T-helper 2 cell treated with Interferon-gamma antibody and Interleukin-4, amounts not matched to agents 5 μg/mL and 100 μg/mL, for 36 hours (primary cell): Measurements from ENCODE around the gene FUT1.

Source experiments
- DNase-seq: peaks from one replicate; pipeline ENCODE4 v3.0.0; 2021; ENCODE audit warnings: low spot score
- H3K27ac Mint-ChIP-seq: one replicate; pipeline ENCODE4 v1.8.0; 2021; ENCODE audit warnings: mild to moderate bottlenecking, mixed read lengths
- H3K27me3 Mint-ChIP-seq: one replicate; pipeline ENCODE4 v1.8.0; 2021; ENCODE audit warnings: low read depth, mixed read lengths
- H3K36me3 Mint-ChIP-seq: one replicate; pipeline ENCODE4 v1.8.0; 2021; ENCODE audit warnings: low read depth, mixed read lengths
- H3K4me1 Mint-ChIP-seq: one replicate; pipeline ENCODE4 v1.8.0; 2021; ENCODE audit warnings: low read depth, mixed read lengths
- H3K4me3 Mint-ChIP-seq: one replicate; pipeline ENCODE4 v1.8.0; 2022; ENCODE audit warnings: mild to moderate bottlenecking, moderate library complexity, mixed read lengths
- H3K9me3 Mint-ChIP-seq: one replicate; pipeline ENCODE4 v1.8.0; 2021; ENCODE audit warnings: mixed read lengths

Gene FUT1

DNA sequence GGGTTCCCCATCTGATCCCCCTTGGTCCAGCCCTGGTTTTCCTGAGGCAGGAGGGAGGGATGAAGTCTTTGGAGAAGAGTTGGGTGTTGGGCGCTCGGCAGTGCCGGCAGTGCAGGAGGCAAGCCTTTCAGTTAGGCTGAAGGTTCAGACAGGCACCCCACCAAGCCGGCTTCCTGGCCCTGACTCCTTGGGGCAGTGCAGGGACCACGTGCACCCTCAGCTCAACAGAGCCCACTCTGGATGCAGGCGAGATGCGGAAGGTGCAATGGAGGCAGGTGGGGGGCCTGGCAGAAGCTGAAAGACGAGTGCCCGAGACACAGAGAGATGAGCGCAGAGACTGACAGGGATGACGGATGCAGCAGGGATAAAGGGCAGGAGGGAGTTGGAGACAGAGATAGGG, 44.0 kb downstream of the FUT1 start:
- Mint-ChIP-seq H3K4me1 (peaks cover 3% of the 10 kb centered on the region), H3K27me3 (no peaks in the 10 kb centered on the region), H3K4me3 (no peak overlapping the region), H3K27ac (no peak overlapping the region), H3K9me3 (no peaks in the 10 kb centered on the region), H3K36me3 (peaks cover 2% of the 10 kb centered on the region)
- DNase-seq: no peak

DNA sequence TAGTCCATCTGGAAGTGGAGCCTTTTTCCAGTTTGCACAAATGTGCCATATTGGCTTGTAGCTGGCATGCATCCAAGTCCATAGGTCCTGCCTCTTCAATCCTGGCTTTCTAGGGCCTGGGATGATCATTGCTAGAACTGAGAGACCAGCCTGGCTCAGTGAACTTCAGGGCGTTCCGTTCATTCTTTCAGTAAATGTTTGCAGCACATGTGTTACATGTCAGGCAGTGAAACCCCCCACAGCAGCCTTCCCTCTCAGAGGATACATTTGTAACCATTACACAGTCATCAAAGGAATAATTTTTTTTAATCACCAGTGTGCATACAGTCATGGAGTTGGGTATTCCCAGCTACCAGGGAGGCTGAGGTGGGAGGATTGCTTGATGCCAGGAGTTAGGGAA, 47.0 kb downstream of the FUT1 start:
- no peak for DNase-seq
- peaks cover 2% of the 10 kb centered on the region for H3K36me3 Mint-ChIP-seq
- H3K4me1 Mint-ChIP-seq: no peaks in the 10 kb centered on the region
- H3K27ac Mint-ChIP-seq: no peak overlapping the region
- H3K4me3 Mint-ChIP-seq: no peak overlapping the region
- no peaks in the 10 kb centered on the region for H3K27me3 Mint-ChIP-seq
- no peaks in the 10 kb centered on the region for H3K9me3 Mint-ChIP-seq

DNA sequence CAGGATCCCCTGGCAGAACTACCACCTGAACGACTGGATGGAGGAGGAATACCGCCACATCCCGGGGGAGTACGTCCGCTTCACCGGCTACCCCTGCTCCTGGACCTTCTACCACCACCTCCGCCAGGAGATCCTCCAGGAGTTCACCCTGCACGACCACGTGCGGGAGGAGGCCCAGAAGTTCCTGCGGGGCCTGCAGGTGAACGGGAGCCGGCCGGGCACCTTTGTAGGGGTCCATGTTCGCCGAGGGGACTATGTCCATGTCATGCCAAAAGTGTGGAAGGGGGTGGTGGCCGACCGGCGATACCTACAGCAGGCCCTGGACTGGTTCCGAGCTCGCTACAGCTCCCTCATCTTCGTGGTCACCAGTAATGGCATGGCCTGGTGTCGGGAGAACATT, 49.1 kb downstream of the FUT1 start:
- no peak for DNase-seq
- Mint-ChIP-seq H3K9me3 (no peaks in the 10 kb centered on the region), H3K4me3 (no peak overlapping the region), H3K27me3 (no peaks in the 10 kb centered on the region), H3K4me1 (no peaks in the 10 kb centered on the region), H3K36me3 (peaks cover 2% of the 10 kb centered on the region), H3K27ac (no peak overlapping the region)

DNA sequence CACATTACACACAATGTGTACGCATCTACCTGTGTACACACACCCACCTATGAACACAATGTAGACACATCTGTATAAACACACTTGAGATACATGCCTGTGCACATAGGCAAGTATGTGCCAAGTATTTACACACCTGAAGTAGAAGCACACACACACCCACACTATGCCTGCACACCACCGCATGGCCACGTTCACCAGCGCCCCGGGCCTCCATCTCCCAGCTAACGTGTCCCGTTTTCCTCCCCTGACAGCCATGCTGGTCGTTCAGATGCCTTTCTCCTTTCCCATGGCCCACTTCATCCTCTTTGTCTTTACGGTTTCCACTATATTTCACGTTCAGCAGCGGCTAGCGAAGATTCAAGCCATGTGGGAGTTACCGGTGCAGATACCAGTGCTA, 49.7 kb downstream of the FUT1 start:
- Mint-ChIP-seq H3K4me3 (no peak overlapping the region), H3K9me3 (no peaks in the 10 kb centered on the region), H3K27ac (no peak overlapping the region), H3K36me3 (peaks cover 2% of the 10 kb centered on the region), H3K4me1 (no peaks in the 10 kb centered on the region), H3K27me3 (peaks cover 4% of the 10 kb centered on the region)
- DNase-seq: no peak

DNA sequence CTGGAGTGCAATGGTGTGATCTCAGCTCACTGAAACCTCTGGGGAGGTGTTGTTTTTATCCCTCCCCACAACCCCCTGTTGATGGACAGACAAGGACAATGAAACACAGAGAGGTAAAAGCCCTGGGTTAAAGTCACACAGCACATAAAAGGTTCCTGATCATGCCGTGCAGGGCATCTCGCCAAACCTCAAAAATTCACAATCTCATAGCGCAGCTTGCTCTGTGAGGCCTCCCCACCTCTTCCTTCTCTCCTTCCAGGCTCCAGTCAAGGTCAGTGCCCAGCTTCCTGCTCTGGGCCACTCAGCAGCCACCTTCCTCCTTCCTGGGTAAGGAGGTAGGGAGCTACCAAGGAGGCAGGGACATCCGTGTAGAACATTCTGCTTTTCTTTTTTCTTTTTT, 54.4 kb downstream of the FUT1 start:
- Mint-ChIP-seq H3K9me3 (no peaks in the 10 kb centered on the region), H3K4me3 (no peak overlapping the region), H3K27me3 (peaks cover 15% of the 10 kb centered on the region), H3K4me1 (peaks cover 7% of the 10 kb centered on the region), H3K36me3 (no peaks in the 10 kb centered on the region), H3K27ac (no peak overlapping the region)
- DNase-seq: no peak
